AG04449 (cell line): ENCODE measurements around the gene DIPK2A.

Source experiments
- CTCF ChIA-PET: fragments of 350-600 bp; formaldehyde crosslinking; extraction: SDS; loops from one replicate; lab custom pipeline; 2021; ENCODE audit warnings: antibody characterized with exemption; lab: Yijun Ruan, JAX
- POLR2A ChIA-PET: fragments of 400-600, 350-600 bp; formaldehyde crosslinking; extraction: SDS; loops from one replicate; lab custom pipeline; 2020; ENCODE audit warnings: antibody characterized with exemption, inconsistent platforms; lab: Yijun Ruan, JAX
- DNase-seq: peaks from one replicate; pipeline ENCODE4 v3.0.0-alpha.2; 2010; ENCODE audit warnings: low read depth, low spot score
- H3K4me3 ChIP-seq: 2 replicates; pipeline ENCODE4 v1.5.1; 2011; ENCODE audit warnings: low read depth, mild to moderate bottlenecking, control low read depth, low read length
- TF ChIP-seq, protein P1 (sequence below): IDR thresholded peaks from one replicate; pipeline ENCODE4 v1.5.1; 2011; ENCODE audit warnings: mild to moderate bottlenecking, moderate library complexity, low read length, control low read depth, inconsistent platforms; ENCODE audit not compliant: insufficient read depth; ENCODE audit errors: missing control alignments

The DIPK2A gene

GRCh38 chr3:143991713-143992112 lies 20.1 kb downstream of the DIPK2A start:
- CTCF ChIA-PET: no interaction called here
- TF ChIP-seq, protein P1, sequence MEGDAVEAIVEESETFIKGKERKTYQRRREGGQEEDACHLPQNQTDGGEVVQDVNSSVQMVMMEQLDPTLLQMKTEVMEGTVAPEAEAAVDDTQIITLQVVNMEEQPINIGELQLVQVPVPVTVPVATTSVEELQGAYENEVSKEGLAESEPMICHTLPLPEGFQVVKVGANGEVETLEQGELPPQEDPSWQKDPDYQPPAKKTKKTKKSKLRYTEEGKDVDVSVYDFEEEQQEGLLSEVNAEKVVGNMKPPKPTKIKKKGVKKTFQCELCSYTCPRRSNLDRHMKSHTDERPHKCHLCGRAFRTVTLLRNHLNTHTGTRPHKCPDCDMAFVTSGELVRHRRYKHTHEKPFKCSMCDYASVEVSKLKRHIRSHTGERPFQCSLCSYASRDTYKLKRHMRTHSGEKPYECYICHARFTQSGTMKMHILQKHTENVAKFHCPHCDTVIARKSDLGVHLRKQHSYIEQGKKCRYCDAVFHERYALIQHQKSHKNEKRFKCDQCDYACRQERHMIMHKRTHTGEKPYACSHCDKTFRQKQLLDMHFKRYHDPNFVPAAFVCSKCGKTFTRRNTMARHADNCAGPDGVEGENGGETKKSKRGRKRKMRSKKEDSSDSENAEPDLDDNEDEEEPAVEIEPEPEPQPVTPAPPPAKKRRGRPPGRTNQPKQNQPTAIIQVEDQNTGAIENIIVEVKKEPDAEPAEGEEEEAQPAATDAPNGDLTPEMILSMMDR: no peak
- POLR2A ChIA-PET: no interaction called here
- DNase-seq: no peak
- no peak overlapping the region for H3K4me3 ChIP-seq

DNA sequence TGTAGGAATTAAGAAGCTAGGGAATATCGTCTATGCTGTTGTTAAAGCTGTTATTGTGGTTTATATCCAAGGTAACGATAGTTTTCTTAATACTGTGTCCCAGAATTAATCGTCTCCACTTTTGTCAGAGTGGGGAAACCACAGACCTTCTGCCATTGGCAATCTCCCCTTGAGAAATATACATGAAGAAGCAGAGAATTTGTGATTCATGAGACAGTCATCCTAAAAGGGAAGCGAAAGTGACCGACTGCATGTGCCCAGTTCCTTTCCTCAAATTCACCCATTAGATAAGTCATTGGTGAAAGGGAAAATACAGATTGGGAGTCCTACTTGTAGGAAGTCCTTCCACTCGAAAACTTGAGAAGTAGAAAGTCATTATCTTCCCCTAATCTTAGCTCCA lies 26.6 kb downstream of the DIPK2A start:
- ChIA-PET POLR2A (no interaction called here), CTCF (interaction anchor here (1.5 to 1.6 kb wide), 2 partner anchors 23 to 27 kb away, joined by 3 to 4 read pairs; partner anchors contain the start of gene DIPK2A)
- DNase-seq: no peak
- TF ChIP-seq, protein P1: no peak
- H3K4me3 ChIP-seq: no peak overlapping the region

GRCh38 chr3:144003051-144003450 lies 31.4 kb downstream of the DIPK2A start:
- DNase-seq: no peak
- ChIA-PET CTCF (no interaction called here), POLR2A (no interaction called here)
- H3K4me3 ChIP-seq: no peak overlapping the region
- TF ChIP-seq, protein P1: no peak

DNA sequence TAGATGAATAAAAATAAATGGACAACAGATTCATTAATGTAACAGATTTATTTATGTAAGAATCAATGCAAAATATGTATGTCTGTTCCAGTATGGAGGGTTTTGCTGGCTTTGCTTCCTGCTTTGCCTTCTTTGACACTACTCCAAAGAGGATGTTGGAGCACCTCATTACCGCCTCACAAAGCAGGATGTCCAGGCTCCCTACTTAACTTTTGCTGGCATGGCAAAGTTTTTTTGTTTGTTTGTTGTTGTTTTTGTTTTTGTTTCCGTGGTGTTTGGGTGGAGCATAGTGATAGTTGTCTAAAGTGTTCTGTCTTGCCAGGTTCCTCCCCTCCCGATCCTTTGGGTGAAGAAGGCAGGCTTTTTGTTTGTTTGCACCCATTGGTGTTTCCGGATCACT lies 38.7 kb downstream of the DIPK2A start:
- POLR2A ChIA-PET: no interaction called here

DNA sequence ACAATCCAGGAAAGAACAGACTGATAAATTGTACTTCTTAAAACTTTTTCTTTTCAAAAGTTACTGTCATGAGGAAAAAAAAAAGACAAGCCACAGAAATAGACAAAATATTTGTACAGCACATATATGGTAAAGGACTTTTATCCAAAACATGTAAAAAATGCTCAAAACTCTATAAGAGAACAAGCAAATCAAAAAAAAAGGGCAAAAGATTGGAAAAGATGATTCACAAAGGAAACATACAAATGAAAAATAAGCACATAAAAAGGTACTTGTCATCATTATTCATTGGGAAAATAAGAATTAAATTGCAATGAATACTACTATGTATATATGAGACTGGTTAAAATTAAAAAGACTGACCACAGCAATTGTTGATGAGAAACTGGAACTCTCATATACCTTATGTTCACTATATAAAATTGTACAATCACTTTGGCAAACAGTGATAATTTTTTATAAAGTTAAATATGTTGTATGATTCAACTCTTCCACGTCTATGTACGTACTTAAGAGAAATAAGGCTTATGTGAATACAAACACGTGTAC lies 39.7 kb downstream of the DIPK2A start:
- ChIA-PET CTCF (no interaction called here), POLR2A (no interaction called here)
- TF ChIP-seq, protein P1: no peak
- H3K4me3 ChIP-seq: no peak overlapping the region
- DNase-seq: no peak

More for the DNA sequence above, 38.7 kb downstream of the DIPK2A start:
- no peak for DNase-seq
- TF ChIP-seq, protein P1: no peak
- H3K4me3 ChIP-seq: no peak overlapping the region
- CTCF ChIA-PET: interaction anchor here (1.0 kb wide), 1 partner anchor 38 kb away, joined by 5 read pairs; no protein-coding TSS in a partner anchor

- DNase-seq: no peak
- ChIA-PET CTCF (no interaction called here), POLR2A (no interaction called here)
- TF ChIP-seq, protein P1: no peak
- no peak overlapping the region for H3K4me3 ChIP-seq
These were observed 43.5 kb downstream of the DIPK2A start for GRCh38 chr3:144015133-144015532.
